ENCODE measurements around the gene DZIP1.

Gene DZIP1

GRCh38 chr13:95536632-95537241, 107.8 kb downstream of the DZIP1 start:
- Mint-ChIP-seq H3K27ac (no peak overlapping the region), H3K9me3 (no peaks in the 10 kb centered on the region), H3K27me3 (peaks cover 9% of the 10 kb centered on the region), H3K4me3 (no peak overlapping the region), H3K4me1 (no peaks in the 10 kb centered on the region), H3K36me3 (no peaks in the 10 kb centered on the region)
- ATAC-seq (ENCODE audit: low read depth) (no peak), DNase-seq (ENCODE audit: low spot score in 2 of 2) (no peak)

DNA sequence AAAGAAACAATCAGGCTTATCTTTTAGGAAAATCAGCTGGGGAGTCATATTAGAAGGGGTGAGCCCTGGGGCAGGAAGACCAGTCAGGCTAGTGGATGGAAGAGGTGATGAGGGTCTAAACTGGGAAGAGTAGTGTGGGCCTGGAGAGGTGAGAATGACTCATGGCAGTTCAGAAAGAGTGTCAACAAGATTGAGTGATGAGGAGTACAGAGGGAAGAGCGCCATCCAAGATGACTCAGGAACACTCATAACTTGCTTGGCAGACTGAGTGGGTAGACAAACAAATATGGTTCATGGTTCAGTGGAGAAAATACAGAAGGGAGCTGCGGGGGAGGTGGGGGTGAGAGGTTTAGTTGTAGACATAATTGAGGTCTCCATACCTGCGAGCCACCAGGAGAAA, 109.3 kb downstream of the DZIP1 start:
- no peak for DNase-seq (ENCODE audit: low spot score in 2 of 2)
- no peak overlapping the region for H3K27ac Mint-ChIP-seq
- no peaks in the 10 kb centered on the region for H3K36me3 Mint-ChIP-seq
- H3K9me3 Mint-ChIP-seq = no peaks in the 10 kb centered on the region
- H3K4me3 Mint-ChIP-seq = no peak overlapping the region
- no peak for ATAC-seq (ENCODE audit: low read depth)
- H3K27me3 Mint-ChIP-seq = peaks cover 9% of the 10 kb centered on the region
- no peaks in the 10 kb centered on the region for H3K4me1 Mint-ChIP-seq

DNA sequence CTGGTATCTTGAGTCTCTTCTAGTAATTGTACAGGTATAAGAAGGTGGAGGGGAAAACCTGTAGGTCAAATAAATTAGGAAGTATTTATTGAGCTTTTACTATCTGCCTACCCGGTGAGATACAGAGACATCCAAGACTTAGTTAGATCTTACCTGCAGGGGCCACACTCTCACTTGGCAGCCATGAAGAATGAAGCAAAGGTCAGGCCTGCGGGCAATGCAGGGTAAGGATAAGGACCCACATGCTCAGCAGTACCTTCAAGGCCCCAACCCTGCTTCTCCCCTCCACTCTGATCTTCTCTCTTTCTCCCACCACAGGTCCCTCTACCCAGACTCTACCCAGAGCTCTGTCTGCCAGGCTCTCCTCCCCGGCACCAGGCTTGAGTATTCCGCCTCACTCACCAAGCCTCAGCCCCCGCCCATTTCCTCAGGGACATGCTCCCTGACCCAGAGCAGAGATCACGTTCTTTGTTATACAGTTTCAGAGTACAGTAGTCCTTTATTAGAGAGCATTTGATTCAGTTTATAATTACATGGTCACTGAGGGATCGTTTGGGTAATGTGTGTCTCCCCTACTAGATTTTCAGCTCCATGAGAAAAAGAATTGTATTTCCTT, 110.9 kb downstream of the DZIP1 start:
- Mint-ChIP-seq H3K4me1 (no peaks in the 10 kb centered on the region), H3K4me3 (no peak overlapping the region), H3K27me3 (peaks cover 9% of the 10 kb centered on the region), H3K27ac (no peak overlapping the region), H3K9me3 (peaks cover under 1% of the 10 kb centered on the region), H3K36me3 (no peaks in the 10 kb centered on the region)
- ATAC-seq (ENCODE audit: low read depth) (no peak), DNase-seq (ENCODE audit: low spot score in 2 of 2) (no peak)

- Mint-ChIP-seq H3K4me1 (no peaks in the 10 kb centered on the region), H3K9me3 (peaks cover 6% of the 10 kb centered on the region)
- no peak for DNase-seq (ENCODE audit: low spot score in 2 of 2)
These were observed 114.3 kb downstream of the DZIP1 start for GRCh38 chr13:95530178-95530577.

More at GRCh38 chr13:95530178-95530577, 114.3 kb downstream of the DZIP1 start:
- no peak for ATAC-seq (ENCODE audit: low read depth)
- H3K27me3 Mint-ChIP-seq = peaks cover 4% of the 10 kb centered on the region
- no peak overlapping the region for H3K27ac Mint-ChIP-seq
- H3K36me3 Mint-ChIP-seq = no peaks in the 10 kb centered on the region
- no peak overlapping the region for H3K4me3 Mint-ChIP-seq

Measured in memory B cell (primary cell).